ENCODE results near the gene ZFP57.

ZFP57 gene

GRCh38 chr6:29694637-29695036 lies 13.7 kb upstream of the ZFP57 start:
- TF ChIP-seq CTCF (IDR thresholded peaks at IDR 0.05; ENCODE audit: low read depth, low read length, missing control alignments) = no peak
- H3K4me3 ChIP-seq (ENCODE audit: low read depth, low read length) = no peak overlapping the region
- DNase-seq (ENCODE audit: low read depth) = no peak

- no peak overlapping the region for H3K4me3 ChIP-seq (ENCODE audit: low read depth, low read length)
- DNase-seq (ENCODE audit: low read depth) = no peak
- no peak for TF ChIP-seq CTCF (IDR thresholded peaks at IDR 0.05; ENCODE audit: low read depth, low read length, missing control alignments)
These were observed 4.9 kb upstream of the ZFP57 start for GRCh38 chr6:29685718-29686326.

GRCh38 chr6:29681811-29682210 lies 859 bp upstream of the ZFP57 start:
- no peak for DNase-seq (ENCODE audit: low read depth)
- TF ChIP-seq CTCF (IDR thresholded peaks at IDR 0.05; ENCODE audit: low read depth, low read length, missing control alignments) = no peak
- H3K4me3 ChIP-seq (ENCODE audit: low read depth, low read length) = no peak overlapping the region

- TF ChIP-seq CTCF (IDR thresholded peaks at IDR 0.05; ENCODE audit: low read depth, low read length, missing control alignments) = no peak
- DNase-seq (ENCODE audit: low read depth) = no peak
- no peak overlapping the region for H3K4me3 ChIP-seq (ENCODE audit: low read depth, low read length)
These were observed 536 bp downstream of the ZFP57 start for GRCh38 chr6:29680416-29680815.

GRCh38 chr6:29679962-29680361 lies 990 bp downstream of the ZFP57 start:
- no peak for DNase-seq (ENCODE audit: low read depth)
- no peak overlapping the region for H3K4me3 ChIP-seq (ENCODE audit: low read depth, low read length)
- TF ChIP-seq CTCF (IDR thresholded peaks at IDR 0.05; ENCODE audit: low read depth, low read length, missing control alignments) = no peak

- DNase-seq (ENCODE audit: low read depth) = no peak
- TF ChIP-seq CTCF (IDR thresholded peaks at IDR 0.05; ENCODE audit: low read depth, low read length, missing control alignments) = no peak
These were observed 2.8 kb downstream of the ZFP57 start for GRCh38 chr6:29678114-29678513.

GRCh38 chr6:29676981-29677601 lies 3.9 kb downstream of the ZFP57 start:
- DNase-seq (ENCODE audit: low read depth) = no peak
- no peak overlapping the region for H3K4me3 ChIP-seq (ENCODE audit: low read depth, low read length)
- TF ChIP-seq CTCF (IDR thresholded peaks at IDR 0.05; ENCODE audit: low read depth, low read length, missing control alignments) = no peak

More at GRCh38 chr6:29678114-29678513, 2.8 kb downstream of the ZFP57 start:
- no peak overlapping the region for H3K4me3 ChIP-seq (ENCODE audit: low read depth, low read length)

Data from GM12864 (cell line).